OCI-LY3 (cell line): ENCODE measurements around the gene SLC35F6.

Source experiments
- CTCF ChIP-seq: fragments of 200-600, 300-600 bp; sonication (generic); IDR thresholded peaks from 2 replicates; pipeline ENCODE4 v1.5.1; 2014; ENCODE audit warnings: antibody characterized with exemption, low read length, low read depth
- EZH2phosphoT487 ChIP-seq: fragments of 200-600 bp; shearing (Covaris generic); IDR thresholded peaks from 2 replicates; pipeline ENCODE4 v1.6.1; 2018; ENCODE audit warnings: antibody characterized with exemption, mixed run types, low read depth

DNA sequence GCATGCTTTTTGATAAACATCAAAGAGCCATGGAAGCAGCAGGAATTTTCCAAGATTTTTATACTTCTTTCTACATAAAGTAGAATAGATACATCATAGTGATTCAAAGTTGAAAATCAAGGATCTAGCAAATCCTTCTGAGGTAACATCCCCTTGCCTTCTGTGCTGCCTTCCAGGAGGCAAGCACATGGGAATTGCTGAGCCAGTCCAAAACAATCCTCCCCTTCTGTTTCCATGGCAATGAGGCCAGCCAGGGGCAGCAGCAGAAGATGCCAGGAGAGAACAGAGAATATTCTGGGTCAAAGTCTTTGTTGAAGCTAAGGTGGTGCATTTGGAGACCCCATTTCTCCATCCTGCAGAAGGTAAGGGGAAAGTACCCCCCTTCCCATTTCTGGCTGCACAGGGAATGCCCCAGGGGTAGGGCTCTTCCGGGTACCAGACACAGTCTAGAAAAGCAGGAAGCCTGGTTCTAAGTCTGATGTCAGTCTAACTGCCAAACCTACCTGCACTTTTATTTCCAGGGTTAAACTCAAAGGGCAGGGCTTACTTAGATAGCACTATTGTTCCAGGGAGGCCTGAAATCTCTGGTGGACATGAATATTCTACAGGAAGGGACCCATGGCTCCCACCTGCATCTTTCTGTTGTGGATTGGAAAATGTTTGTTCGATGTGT, 43.8 kb downstream of the SLC35F6 start:
- TF ChIP-seq CTCF (no peak), EZH2phosphoT487 (no peak)
